HG03159 (cell line): Measurements from ENCODE around the gene IL6R.
"Not testable (repeated sequence)": the region's sequence is repeated elsewhere in the genome, so short reads cannot be mapped to it uniquely, and the experiment has no call there.

Experiments
- ATAC-seq: cut with Tn5 transposase; IDR thresholded peaks from one replicate; pipeline ENCODE4 v1.9.1; 2021; ENCODE audit warnings: mild to moderate bottlenecking, moderate library complexity; ENCODE audit not compliant: unreplicated experiment

The IL6R gene

GRCh38 chr1:154478639-154479038 is 73.5 kb downstream of the IL6R start:
- ATAC-seq = no peak

GRCh38 chr1:154479764-154480421 is 74.8 kb downstream of the IL6R start:
- no peak for ATAC-seq

GRCh38 chr1:154481053-154481452 is 75.9 kb downstream of the IL6R start:
- no peak for ATAC-seq

- ATAC-seq = no peak
Measured at GRCh38 chr1:154483941-154484803, 79.0 kb downstream of the IL6R start.

GRCh38 chr1:154485106-154485505 is 80.0 kb downstream of the IL6R start:
- no peak for ATAC-seq

GRCh38 chr1:154485910-154486496 is 80.9 kb downstream of the IL6R start:
- no peak for ATAC-seq

GRCh38 chr1:154486756-154487155 is 81.6 kb downstream of the IL6R start:
- not testable (repeated sequence) for ATAC-seq

GRCh38 chr1:154488922-154489321 is 83.8 kb downstream of the IL6R start:
- ATAC-seq = no peak

- no peak for ATAC-seq
Measured at GRCh38 chr1:154489695-154490274, 84.6 kb downstream of the IL6R start.

- ATAC-seq = no peak
Measured at GRCh38 chr1:154490317-154490716, 85.2 kb downstream of the IL6R start.

- ATAC-seq = no peak
Measured at GRCh38 chr1:154492115-154492514, 87.0 kb downstream of the IL6R start.

GRCh38 chr1:154493276-154493675 is 88.1 kb downstream of the IL6R start:
- no peak for ATAC-seq

- ATAC-seq = no peak
Measured at GRCh38 chr1:154495496-154496273, 90.5 kb downstream of the IL6R start.

GRCh38 chr1:154496383-154496782 is 91.2 kb downstream of the IL6R start:
- no peak for ATAC-seq

GRCh38 chr1:154497026-154497806 is 92.1 kb downstream of the IL6R start:
- no peak for ATAC-seq

GRCh38 chr1:154499446-154499845 is 94.3 kb downstream of the IL6R start:
- ATAC-seq = no peak

- ATAC-seq = no peak
Measured at GRCh38 chr1:154500533-154500932, 95.4 kb downstream of the IL6R start.

GRCh38 chr1:154501423-154502065 is 96.4 kb downstream of the IL6R start:
- ATAC-seq = no peak

GRCh38 chr1:154502066-154502743 is 97.1 kb downstream of the IL6R start, which contains the start of the genes SHE and TDRD10:
SHE (minus strand) TSS chr1:154502412; CDS start chr1:154502026, 386 bp downstream.
TDRD10 (plus strand) TSS chr1:154502219; CDS start chr1:154506904, 4,685 bp downstream.
- no peak for ATAC-seq
